K562 (cell line): ENCODE results near the gene DPH2. TPM values are rescaled to one million over a fixed set of nuclear protein-coding genes. Genes with fewer than 3 reads are reported as not detected.

ENCODE experiments used
- ZNF347 ChIP-seq: fragments of 450-650 bp; formaldehyde crosslinking; IDR thresholded peaks from 2 replicates; pipeline ENCODE4 v1.4.0; 2020; ENCODE audit warnings: low read depth, mild to moderate bottlenecking, moderate library complexity
- polyA plus RNA-seq, 8 experiments: library from polyadenylated mRNA; depleted of rRNA in 4 of 8; stranded (reverse) in 5 of 8; unstranded in 3 of 8; fragments of >200 nt; fragmentation: Nextera tagmentation in 2 of 8; fragmentation: Illumina TruSeq in 1 of 8; extraction: Ambion mirVana in 2 of 8; extraction: Trizol in 1 of 8; gene quantifications; 2 replicates each; pipeline versions ENCODE4 v1.2.1 to v1.2.3, GENCODE V29; 2011 to 2014; ENCODE audit warnings: inconsistent platforms in 1 of 8, missing spikeins in 1 of 8
- total RNA-seq, 7 experiments: library from RNA; depleted of rRNA in 6 of 7; stranded (reverse); fragments of >200 nt in 6 of 7; fragmentation: Illumina TruSeq in 2 of 7; extraction: Trizol in 2 of 7; gene quantifications; 2 replicates each; pipeline versions ENCODE4 v1.2.1 to v1.2.3, GENCODE V29; 2011 to 2021; ENCODE audit warnings: low replicate concordance in 1 of 7
- TF ChIP-seq, protein P1 (sequence below): fragments of 200-600 bp; sonication (generic); IDR thresholded peaks from one replicate; pipeline ENCODE4 v1.6.1; 2012; ENCODE audit warnings: mild to moderate bottlenecking, low read depth, low read length, inconsistent platforms

Gene DPH2
- total and polyA plus RNA-seq, 9 of the 15 experiments (the other 6 are each of a cell fraction or from before 2014, with no cell fraction given), result 17.9 to 94.1 (median 68.1) TPM

DNA sequence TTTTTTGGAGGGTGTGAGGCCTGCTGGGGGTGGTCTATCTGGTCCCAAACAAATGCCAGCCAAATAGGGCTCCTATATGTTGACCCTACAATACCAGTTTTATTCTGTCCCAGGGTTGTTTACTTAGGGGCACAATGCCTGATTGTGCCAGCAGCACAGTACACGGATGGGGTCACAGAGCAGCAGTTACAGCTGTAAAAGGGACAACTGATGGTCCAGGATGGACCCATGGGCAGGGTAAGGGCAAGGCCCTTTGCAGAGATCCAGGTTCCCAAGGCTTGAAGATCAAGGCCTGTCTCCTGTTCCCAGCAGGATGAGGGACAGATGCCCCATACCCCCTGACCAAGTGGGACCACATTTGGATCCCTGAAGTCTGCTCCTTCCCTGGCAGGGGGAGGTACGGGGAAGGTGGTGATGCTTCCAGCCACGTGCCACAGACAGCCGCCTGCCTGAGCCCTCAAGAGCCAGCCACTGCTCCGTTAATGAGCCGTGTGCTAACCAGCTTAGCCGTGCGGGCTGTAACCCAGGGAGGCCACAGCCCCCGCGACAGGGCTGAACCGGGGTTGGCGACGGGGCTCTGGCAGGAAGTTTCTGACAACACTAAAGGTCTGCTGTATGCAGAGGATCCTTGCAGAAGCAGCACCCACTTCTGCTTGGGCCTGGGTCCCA, 43.3 kb downstream of the DPH2 start (continued):
- TF ChIP-seq, protein P1, sequence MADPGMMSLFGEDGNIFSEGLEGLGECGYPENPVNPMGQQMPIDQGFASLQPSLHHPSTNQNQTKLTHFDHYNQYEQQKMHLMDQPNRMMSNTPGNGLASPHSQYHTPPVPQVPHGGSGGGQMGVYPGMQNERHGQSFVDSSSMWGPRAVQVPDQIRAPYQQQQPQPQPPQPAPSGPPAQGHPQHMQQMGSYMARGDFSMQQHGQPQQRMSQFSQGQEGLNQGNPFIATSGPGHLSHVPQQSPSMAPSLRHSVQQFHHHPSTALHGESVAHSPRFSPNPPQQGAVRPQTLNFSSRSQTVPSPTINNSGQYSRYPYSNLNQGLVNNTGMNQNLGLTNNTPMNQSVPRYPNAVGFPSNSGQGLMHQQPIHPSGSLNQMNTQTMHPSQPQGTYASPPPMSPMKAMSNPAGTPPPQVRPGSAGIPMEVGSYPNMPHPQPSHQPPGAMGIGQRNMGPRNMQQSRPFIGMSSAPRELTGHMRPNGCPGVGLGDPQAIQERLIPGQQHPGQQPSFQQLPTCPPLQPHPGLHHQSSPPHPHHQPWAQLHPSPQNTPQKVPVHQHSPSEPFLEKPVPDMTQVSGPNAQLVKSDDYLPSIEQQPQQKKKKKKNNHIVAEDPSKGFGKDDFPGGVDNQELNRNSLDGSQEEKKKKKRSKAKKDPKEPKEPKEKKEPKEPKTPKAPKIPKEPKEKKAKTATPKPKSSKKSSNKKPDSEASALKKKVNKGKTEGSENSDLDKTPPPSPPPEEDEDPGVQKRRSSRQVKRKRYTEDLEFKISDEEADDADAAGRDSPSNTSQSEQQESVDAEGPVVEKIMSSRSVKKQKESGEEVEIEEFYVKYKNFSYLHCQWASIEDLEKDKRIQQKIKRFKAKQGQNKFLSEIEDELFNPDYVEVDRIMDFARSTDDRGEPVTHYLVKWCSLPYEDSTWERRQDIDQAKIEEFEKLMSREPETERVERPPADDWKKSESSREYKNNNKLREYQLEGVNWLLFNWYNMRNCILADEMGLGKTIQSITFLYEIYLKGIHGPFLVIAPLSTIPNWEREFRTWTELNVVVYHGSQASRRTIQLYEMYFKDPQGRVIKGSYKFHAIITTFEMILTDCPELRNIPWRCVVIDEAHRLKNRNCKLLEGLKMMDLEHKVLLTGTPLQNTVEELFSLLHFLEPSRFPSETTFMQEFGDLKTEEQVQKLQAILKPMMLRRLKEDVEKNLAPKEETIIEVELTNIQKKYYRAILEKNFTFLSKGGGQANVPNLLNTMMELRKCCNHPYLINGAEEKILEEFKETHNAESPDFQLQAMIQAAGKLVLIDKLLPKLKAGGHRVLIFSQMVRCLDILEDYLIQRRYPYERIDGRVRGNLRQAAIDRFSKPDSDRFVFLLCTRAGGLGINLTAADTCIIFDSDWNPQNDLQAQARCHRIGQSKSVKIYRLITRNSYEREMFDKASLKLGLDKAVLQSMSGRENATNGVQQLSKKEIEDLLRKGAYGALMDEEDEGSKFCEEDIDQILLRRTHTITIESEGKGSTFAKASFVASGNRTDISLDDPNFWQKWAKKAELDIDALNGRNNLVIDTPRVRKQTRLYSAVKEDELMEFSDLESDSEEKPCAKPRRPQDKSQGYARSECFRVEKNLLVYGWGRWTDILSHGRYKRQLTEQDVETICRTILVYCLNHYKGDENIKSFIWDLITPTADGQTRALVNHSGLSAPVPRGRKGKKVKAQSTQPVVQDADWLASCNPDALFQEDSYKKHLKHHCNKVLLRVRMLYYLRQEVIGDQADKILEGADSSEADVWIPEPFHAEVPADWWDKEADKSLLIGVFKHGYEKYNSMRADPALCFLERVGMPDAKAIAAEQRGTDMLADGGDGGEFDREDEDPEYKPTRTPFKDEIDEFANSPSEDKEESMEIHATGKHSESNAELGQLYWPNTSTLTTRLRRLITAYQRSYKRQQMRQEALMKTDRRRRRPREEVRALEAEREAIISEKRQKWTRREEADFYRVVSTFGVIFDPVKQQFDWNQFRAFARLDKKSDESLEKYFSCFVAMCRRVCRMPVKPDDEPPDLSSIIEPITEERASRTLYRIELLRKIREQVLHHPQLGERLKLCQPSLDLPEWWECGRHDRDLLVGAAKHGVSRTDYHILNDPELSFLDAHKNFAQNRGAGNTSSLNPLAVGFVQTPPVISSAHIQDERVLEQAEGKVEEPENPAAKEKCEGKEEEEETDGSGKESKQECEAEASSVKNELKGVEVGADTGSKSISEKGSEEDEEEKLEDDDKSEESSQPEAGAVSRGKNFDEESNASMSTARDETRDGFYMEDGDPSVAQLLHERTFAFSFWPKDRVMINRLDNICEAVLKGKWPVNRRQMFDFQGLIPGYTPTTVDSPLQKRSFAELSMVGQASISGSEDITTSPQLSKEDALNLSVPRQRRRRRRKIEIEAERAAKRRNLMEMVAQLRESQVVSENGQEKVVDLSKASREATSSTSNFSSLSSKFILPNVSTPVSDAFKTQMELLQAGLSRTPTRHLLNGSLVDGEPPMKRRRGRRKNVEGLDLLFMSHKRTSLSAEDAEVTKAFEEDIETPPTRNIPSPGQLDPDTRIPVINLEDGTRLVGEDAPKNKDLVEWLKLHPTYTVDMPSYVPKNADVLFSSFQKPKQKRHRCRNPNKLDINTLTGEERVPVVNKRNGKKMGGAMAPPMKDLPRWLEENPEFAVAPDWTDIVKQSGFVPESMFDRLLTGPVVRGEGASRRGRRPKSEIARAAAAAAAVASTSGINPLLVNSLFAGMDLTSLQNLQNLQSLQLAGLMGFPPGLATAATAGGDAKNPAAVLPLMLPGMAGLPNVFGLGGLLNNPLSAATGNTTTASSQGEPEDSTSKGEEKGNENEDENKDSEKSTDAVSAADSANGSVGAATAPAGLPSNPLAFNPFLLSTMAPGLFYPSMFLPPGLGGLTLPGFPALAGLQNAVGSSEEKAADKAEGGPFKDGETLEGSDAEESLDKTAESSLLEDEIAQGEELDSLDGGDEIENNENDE, result no peak
- no peak for TF ChIP-seq ZNF347 (CRISPR knock-in tag)
